SK-N-MC (cell line): ENCODE data around the gene CAPN12.

Experiments used
- EZH2 ChIP-seq: fragments of 200-600 bp; sonication (generic); IDR thresholded peaks from one replicate; pipeline ENCODE4 v1.6.1; 2017; ENCODE audit warnings: antibody characterized with exemption
- POLR2AphosphoS5 ChIP-seq: IDR thresholded peaks from 2 replicates; pipeline ENCODE4 v1.6.1; 2012; ENCODE audit warnings: mild to moderate bottlenecking, low read depth, low read length, borderline replicate concordance

DNA sequence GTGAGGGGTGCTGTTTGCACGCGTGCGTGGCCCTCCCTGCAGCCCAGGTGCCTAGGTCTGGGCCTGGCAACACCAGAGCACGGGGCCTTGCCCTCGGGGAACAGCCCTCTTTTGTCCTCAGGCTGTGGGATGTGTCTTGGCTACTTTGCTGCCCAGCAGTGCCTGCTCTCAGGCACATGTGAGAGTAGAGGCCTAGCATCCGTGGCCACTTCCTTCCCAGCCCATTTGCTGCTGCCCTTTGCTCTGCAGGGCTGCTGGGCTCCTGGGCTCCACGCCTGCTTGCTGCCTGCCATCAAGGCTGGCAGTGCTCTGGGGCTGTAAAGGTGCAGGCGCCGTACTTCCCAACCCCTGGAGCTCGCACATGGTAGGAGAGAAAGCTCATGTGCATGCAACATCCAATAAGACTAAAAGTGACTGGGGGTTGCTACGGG lies 46.6 kb downstream of the CAPN12 start:
- no peak for TF ChIP-seq EZH2
- no peak for TF ChIP-seq POLR2AphosphoS5
